ENCODE measurements around the gene CYP26B1. TPM values are rescaled to one million over a fixed set of nuclear protein-coding genes. Genes with fewer than 3 reads are reported as not detected.

Gene CYP26B1
- total RNA-seq, 4 donors from 2014 or later: 1.9 to 8.3 (median 5.2) TPM

- DNase-seq: no peak
- no peaks in the 10 kb centered on the region for H3K4me1 ChIP-seq
- no peaks in the 10 kb centered on the region for H3K9me3 ChIP-seq
- no peaks in the 10 kb centered on the region for H3K27me3 ChIP-seq
- no peaks in the 10 kb centered on the region for H3K36me3 ChIP-seq
- H3K4me3 ChIP-seq: no peak overlapping the region
- no peak overlapping the region for H3K27ac ChIP-seq
- no peak for TF ChIP-seq POLR2A (IDR thresholded peaks at IDR 0.05)
- TF ChIP-seq CTCF (IDR thresholded peaks at IDR 0.05): no peak
These were observed 38.4 kb downstream of the CYP26B1 start for GRCh38 chr2:72109291-72109690.

- Histone ChIP-seq H3K27me3 (no peaks in the 10 kb centered on the region), H3K4me3 (no peak overlapping the region), H3K9me3 (no peaks in the 10 kb centered on the region), H3K36me3 (no peaks in the 10 kb centered on the region), H3K27ac (no peak overlapping the region), H3K4me1 (no peaks in the 10 kb centered on the region)
- no peak for DNase-seq
- TF ChIP-seq CTCF (IDR thresholded peaks at IDR 0.05): no peak
- TF ChIP-seq POLR2A (IDR thresholded peaks at IDR 0.05): no peak
These were observed 39.5 kb downstream of the CYP26B1 start for GRCh38 chr2:72108121-72108520.

- Histone ChIP-seq H3K4me1 (no peaks in the 10 kb centered on the region), H3K36me3 (no peaks in the 10 kb centered on the region), H3K27me3 (no peaks in the 10 kb centered on the region), H3K27ac (no peak overlapping the region), H3K4me3 (no peak overlapping the region), H3K9me3 (no peaks in the 10 kb centered on the region)
- no peak for DNase-seq
- TF ChIP-seq POLR2A (IDR thresholded peaks at IDR 0.05): no peak
- no peak for TF ChIP-seq CTCF (IDR thresholded peaks at IDR 0.05)
These were observed 40.7 kb downstream of the CYP26B1 start for GRCh38 chr2:72106978-72107377.

- Histone ChIP-seq H3K27ac (no peak overlapping the region), H3K9me3 (no peaks in the 10 kb centered on the region), H3K36me3 (no peaks in the 10 kb centered on the region), H3K4me1 (no peaks in the 10 kb centered on the region), H3K27me3 (no peaks in the 10 kb centered on the region), H3K4me3 (no peak overlapping the region)
- no peak for DNase-seq
- TF ChIP-seq CTCF (IDR thresholded peaks at IDR 0.05) (no peak), POLR2A (IDR thresholded peaks at IDR 0.05) (no peak)
These were observed 42.7 kb downstream of the CYP26B1 start for GRCh38 chr2:72104821-72105588.

GRCh38 chr2:72103690-72104089 is 44.0 kb downstream of the CYP26B1 start:
- H3K27me3 ChIP-seq: no peaks in the 10 kb centered on the region
- TF ChIP-seq CTCF (IDR thresholded peaks at IDR 0.05) (no peak), POLR2A (IDR thresholded peaks at IDR 0.05) (no peak)
- H3K4me1 ChIP-seq: no peaks in the 10 kb centered on the region
- no peaks in the 10 kb centered on the region for H3K36me3 ChIP-seq
- H3K4me3 ChIP-seq: no peak overlapping the region
- no peak for DNase-seq
- no peaks in the 10 kb centered on the region for H3K9me3 ChIP-seq
- no peak overlapping the region for H3K27ac ChIP-seq
